ENCODE data around the gene APLP2. TPM values are rescaled to one million over a fixed set of nuclear protein-coding genes. Genes with fewer than 3 reads are reported as not detected.

Gene APLP2
- total RNA-seq, 1 donor from 2014 or later: 124 TPM

Other genes with a start within 250 kb of the APLP2 start
- 14.3 TPM for gene NFRKB, start 174.3 kb upstream of the APLP2 start, total RNA-seq
- gene PRDM10, start 67.1 kb upstream of the APLP2 start, total RNA-seq: 10.0 TPM
- gene ST14, start 89.9 kb downstream of the APLP2 start, total RNA-seq: 121 TPM
- 22.5 TPM for gene ZBTB44, start 245.0 kb downstream of the APLP2 start, total RNA-seq

Data from esophagus mucosa (tissue), 1 donor.